H1 (cell line): ENCODE measurements around the gene ITGA5.

Experiments
- BRCA1 ChIP-seq: IDR thresholded peaks from 2 replicates; pipeline ENCODE4 v1.6.1; 2012; ENCODE audit warnings: low read depth, low read length, improper control_type of control experiment
- CEBPB ChIP-seq: IDR thresholded peaks from 2 replicates; pipeline ENCODE4 v1.6.1; 2012; ENCODE audit warnings: low read depth, low read length
- POLR2A ChIP-seq, 2 experiments: IDR thresholded peaks; 1 replicate in 1 of 2; 2 replicates in 1 of 2; pipeline ENCODE4 v1.6.1; 2011; ENCODE audit warnings: low read depth in 2 of 2, low read length in 2 of 2, mild to moderate bottlenecking in 2 of 2; ENCODE audit errors: control extremely low read depth in 1 of 2
- POU5F1 ChIP-seq: IDR thresholded peaks from 2 replicates; pipeline ENCODE4 v1.6.1; 2011; ENCODE audit warnings: low read depth, mild to moderate bottlenecking, low read length, moderate library complexity
- SIN3A ChIP-seq, 2 experiments: IDR thresholded peaks in 1 of 2; conservative IDR thresholded peaks in 1 of 2; 2 replicates each; pipeline ENCODE4 v1.6.1; 2011 to 2012; ENCODE audit warnings: low read length in 2 of 2, improper control_type of control experiment in 1 of 2, low read depth in 1 of 2, mild to moderate bottlenecking in 1 of 2
- SRF ChIP-seq: IDR thresholded peaks from 2 replicates; pipeline ENCODE4 v1.6.1; 2011; ENCODE audit warnings: mild to moderate bottlenecking, low read depth, low read length, moderate library complexity
- TF ChIP-seq, protein P1 (sequence below): IDR thresholded peaks from 2 replicates; pipeline ENCODE4 v1.6.1; 2012; ENCODE audit warnings: inconsistent platforms

DNA sequence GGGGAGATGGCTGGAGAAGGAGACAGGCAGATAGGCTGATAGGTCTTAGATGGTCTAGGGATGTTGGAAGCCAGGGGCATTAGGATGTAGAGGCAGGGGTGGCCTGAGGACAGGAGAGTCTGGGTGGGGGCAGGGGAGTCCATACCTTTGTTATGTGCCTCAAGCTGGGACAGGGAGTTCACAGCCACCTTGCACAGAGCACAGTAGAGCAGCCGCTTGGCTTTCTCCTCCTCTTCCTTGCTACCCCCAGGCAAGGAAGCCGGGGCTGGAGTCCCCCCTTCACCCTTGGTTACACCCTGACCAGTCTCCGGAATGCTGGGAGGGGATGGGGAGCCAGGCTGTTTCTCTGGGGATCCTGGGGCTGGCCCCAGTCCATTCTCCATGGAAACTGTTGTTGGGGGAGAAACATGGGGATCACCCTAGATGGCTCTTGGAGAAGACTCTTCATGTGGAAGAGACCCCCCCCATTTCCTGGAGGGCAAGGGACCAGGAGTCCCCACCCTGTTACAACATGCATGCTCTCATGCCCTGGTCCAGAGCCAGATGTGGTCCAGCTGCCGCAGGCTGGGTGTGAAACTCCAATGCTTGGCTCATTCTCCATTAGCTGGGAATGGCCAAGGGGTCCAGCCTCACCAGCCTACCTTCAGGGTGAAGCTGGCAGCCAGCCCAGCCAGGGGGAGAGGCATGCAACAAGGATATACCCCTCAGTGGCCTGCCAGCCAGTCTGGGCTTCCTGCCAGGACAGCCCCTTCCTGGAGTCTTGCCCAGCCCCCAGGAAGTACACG lies 47.5 kb downstream of the ITGA5 start:
- TF ChIP-seq, protein P1, sequence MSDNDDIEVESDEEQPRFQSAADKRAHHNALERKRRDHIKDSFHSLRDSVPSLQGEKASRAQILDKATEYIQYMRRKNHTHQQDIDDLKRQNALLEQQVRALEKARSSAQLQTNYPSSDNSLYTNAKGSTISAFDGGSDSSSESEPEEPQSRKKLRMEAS: no peak
- no peak for TF ChIP-seq CEBPB
- no peak for TF ChIP-seq POU5F1
- TF ChIP-seq SRF: no peak
- TF ChIP-seq SIN3A (conservative IDR thresholded peaks at IDR 0.05 in 1 of 2, IDR thresholded peaks at IDR 0.05 in 1 of 2; ENCODE audit: low read depth in 1 of 2, low read length in 2 of 2): no peak
- no peak for TF ChIP-seq BRCA1
- no peak for TF ChIP-seq POLR2A (IDR thresholded peaks at IDR 0.05; ENCODE audit: control extremely low read depth in 1 of 2, low read depth in 2 of 2, low read length in 2 of 2)
